Tibial nerve (tissue), 4 donors: ENCODE results near the gene MYO1C.

Source experiments
- EP300 ChIP-seq, 2 donors: sonication (generic); formaldehyde crosslinking; IDR thresholded peaks; one replicate each; pipeline ENCODE4 v1.6.1; 2017; ENCODE audit warnings: antibody characterized with exemption in 2 of 2, mild to moderate bottlenecking in 1 of 2
- TF ChIP-seq, protein P1 (sequence below), 5 experiments: fragments of 200-600 bp in 3 of 5; fragments of 450-650 bp in 2 of 5; sonication (generic) in 3 of 5; IDR thresholded peaks; one replicate each; pipeline ENCODE4 v1.5.1; 2016 to 2019; ENCODE audit warnings: antibody characterized with exemption in 5 of 5, mild to moderate bottlenecking in 3 of 5, moderate library complexity in 2 of 5

DNA sequence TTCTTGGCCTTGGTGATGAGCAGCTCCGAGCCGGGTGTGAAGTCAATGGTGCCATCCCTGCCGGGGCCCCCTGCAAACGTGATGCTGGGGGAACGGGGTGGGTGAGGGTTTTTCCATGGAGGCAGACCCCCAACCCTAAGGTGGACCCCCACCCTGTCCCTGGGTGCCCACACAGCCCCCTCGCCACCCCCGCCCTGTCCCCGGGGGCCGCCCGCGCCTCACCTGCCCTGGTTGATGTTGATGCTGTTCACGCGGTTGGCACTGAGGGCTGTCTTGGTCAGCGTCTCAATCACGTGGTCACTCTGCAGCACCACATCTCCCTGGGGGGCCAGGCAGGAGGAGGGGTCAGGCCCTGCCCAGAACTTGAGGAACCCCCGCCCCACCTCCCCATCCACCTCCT, 25.2 kb downstream of the MYO1C start:
- TF ChIP-seq, protein P1, sequence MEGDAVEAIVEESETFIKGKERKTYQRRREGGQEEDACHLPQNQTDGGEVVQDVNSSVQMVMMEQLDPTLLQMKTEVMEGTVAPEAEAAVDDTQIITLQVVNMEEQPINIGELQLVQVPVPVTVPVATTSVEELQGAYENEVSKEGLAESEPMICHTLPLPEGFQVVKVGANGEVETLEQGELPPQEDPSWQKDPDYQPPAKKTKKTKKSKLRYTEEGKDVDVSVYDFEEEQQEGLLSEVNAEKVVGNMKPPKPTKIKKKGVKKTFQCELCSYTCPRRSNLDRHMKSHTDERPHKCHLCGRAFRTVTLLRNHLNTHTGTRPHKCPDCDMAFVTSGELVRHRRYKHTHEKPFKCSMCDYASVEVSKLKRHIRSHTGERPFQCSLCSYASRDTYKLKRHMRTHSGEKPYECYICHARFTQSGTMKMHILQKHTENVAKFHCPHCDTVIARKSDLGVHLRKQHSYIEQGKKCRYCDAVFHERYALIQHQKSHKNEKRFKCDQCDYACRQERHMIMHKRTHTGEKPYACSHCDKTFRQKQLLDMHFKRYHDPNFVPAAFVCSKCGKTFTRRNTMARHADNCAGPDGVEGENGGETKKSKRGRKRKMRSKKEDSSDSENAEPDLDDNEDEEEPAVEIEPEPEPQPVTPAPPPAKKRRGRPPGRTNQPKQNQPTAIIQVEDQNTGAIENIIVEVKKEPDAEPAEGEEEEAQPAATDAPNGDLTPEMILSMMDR (IDR thresholded peaks at IDR 0.05) = no peak
- no peak for TF ChIP-seq EP300 (IDR thresholded peaks at IDR 0.05)
